GM12892 (cell line): ENCODE results near the gene NCOR2.

Experiments used
- POLR2A ChIP-seq: IDR thresholded peaks from 2 replicates; pipeline ENCODE4 v1.6.1; 2011; ENCODE audit warnings: low read depth, low read length, control low read depth
- POLR2AphosphoS5 ChIP-seq: IDR thresholded peaks from 2 replicates; pipeline ENCODE4 v1.6.1; 2011; ENCODE audit warnings: low read depth, low read length, control low read depth

DNA sequence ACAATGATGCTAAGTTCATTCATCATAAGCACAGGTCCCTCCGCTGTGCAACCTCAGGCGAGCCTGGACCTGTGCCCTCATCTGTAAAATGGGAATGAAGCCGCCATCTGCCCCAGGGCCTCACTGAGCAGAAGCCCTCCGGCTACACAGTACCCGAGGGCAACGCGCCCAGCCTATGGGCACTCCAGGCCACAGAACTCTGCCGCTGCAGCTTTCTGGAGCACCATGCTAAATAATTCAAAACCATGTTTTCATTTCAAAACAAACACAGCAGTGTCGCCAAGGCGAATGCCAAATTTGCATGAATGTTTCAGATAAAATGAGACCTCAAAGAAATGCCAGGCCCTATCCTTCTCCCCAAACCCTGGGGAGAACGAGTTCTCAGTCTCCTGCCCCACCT is 4.0 kb downstream of the NCOR2 start:
- no peak for TF ChIP-seq POLR2AphosphoS5
- no peak for TF ChIP-seq POLR2A
